GM23338 (cell line): ENCODE results near the gene NTN3.

ENCODE experiments used
- CREB1 ChIP-seq: fragments of 250-450 bp; sonication (Bioruptor Pico); IDR thresholded peaks from 2 replicates; pipeline ENCODE4 v1.5.0; 2020; ENCODE audit warnings: low read depth, mild to moderate bottlenecking, moderate library complexity
- EZH2 ChIP-seq: fragments of 200-600 bp; sonication (generic); IDR thresholded peaks from one replicate; pipeline ENCODE4 v1.8.0; 2017; ENCODE audit warnings: antibody characterized with exemption, mild to moderate bottlenecking, low read depth; ENCODE audit not compliant: unreplicated experiment
- EZH2phosphoT487 ChIP-seq: fragments of 200-600 bp; sonication (generic); IDR thresholded peaks from one replicate; pipeline ENCODE4 v1.8.1; 2018; ENCODE audit warnings: antibody characterized with exemption; ENCODE audit not compliant: unreplicated experiment
- JUNB ChIP-seq: IDR thresholded peaks from one replicate; pipeline ENCODE4 v1.6.1; 2016; ENCODE audit warnings: antibody characterized with exemption; ENCODE audit not compliant: unreplicated experiment
- POLR2AphosphoS5 ChIP-seq: IDR thresholded peaks from 2 replicates; pipeline ENCODE4 v1.6.1; 2016; ENCODE audit warnings: antibody characterized with exemption, low read depth
- STAT1 ChIP-seq: IDR thresholded peaks from one replicate; pipeline ENCODE4 v1.6.1; 2016; ENCODE audit warnings: antibody characterized with exemption; ENCODE audit not compliant: unreplicated experiment
- ZNF114 ChIP-seq: fragments of 250-450 bp; sonication (Bioruptor Pico); IDR thresholded peaks from 2 replicates; pipeline ENCODE4 v1.5.0; 2020; ENCODE audit warnings: mild to moderate bottlenecking, moderate library complexity
- ZNF331 ChIP-seq: fragments of 250-450 bp; sonication (Bioruptor Pico); IDR thresholded peaks from 2 replicates; pipeline ENCODE4 v1.5.0; 2020; ENCODE audit warnings: low read depth, mild to moderate bottlenecking, moderate library complexity
- TF ChIP-seq, protein P1 (sequence below), 2 experiments: fragments of 200-600 bp in 1 of 2; sonication (generic) in 1 of 2; conservative IDR thresholded peaks; 2 replicates each; pipeline versions ENCODE4 v1.5.1 to v1.6.1; 2016 to 2017; ENCODE audit warnings: antibody characterized with exemption in 2 of 2, low read depth in 2 of 2, mild to moderate bottlenecking in 2 of 2, moderate library complexity in 1 of 2
- TF ChIP-seq, protein P2 (sequence below): IDR thresholded peaks from one replicate; pipeline ENCODE4 v1.6.1; 2018; ENCODE audit warnings: antibody characterized with exemption; ENCODE audit not compliant: unreplicated experiment
- TF ChIP-seq, protein P3 (sequence below): IDR thresholded peaks from 2 replicates; pipeline ENCODE4 v1.6.1; 2016; ENCODE audit warnings: antibody characterized with exemption

DNA sequence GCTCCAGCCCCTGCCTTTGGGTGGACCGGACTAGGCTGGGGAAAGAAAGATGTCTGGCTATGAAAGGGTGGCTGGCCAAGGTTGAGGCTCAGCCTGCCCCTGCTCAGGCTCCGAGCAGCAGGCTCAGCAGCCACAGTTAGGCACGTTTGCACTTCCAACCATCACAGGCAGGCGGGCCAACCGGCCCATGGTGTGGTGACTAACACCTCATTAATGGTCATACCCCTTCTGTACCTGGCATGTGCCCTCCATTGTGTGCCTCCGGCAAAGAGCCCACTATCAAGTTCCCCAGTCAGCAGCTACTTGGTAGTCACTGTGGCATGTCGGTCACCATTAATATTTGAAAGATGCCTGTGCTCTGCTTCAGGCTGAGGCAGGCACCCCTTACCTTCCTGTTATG is 10.6 kb downstream of the NTN3 start:
- TF ChIP-seq POLR2AphosphoS5 (no peak), JUNB (no peak), EZH2 (no peak), ZNF331 (no peak), CREB1 (no peak), EZH2phosphoT487 (no peak), STAT1 (no peak), ZNF114 (CRISPR knock-in tag) (no peak)
- TF ChIP-seq, protein P1, sequence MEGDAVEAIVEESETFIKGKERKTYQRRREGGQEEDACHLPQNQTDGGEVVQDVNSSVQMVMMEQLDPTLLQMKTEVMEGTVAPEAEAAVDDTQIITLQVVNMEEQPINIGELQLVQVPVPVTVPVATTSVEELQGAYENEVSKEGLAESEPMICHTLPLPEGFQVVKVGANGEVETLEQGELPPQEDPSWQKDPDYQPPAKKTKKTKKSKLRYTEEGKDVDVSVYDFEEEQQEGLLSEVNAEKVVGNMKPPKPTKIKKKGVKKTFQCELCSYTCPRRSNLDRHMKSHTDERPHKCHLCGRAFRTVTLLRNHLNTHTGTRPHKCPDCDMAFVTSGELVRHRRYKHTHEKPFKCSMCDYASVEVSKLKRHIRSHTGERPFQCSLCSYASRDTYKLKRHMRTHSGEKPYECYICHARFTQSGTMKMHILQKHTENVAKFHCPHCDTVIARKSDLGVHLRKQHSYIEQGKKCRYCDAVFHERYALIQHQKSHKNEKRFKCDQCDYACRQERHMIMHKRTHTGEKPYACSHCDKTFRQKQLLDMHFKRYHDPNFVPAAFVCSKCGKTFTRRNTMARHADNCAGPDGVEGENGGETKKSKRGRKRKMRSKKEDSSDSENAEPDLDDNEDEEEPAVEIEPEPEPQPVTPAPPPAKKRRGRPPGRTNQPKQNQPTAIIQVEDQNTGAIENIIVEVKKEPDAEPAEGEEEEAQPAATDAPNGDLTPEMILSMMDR (conservative IDR thresholded peaks at IDR 0.05; ENCODE audit: low read depth in 2 of 2) = no peak
- TF ChIP-seq, protein P2, sequence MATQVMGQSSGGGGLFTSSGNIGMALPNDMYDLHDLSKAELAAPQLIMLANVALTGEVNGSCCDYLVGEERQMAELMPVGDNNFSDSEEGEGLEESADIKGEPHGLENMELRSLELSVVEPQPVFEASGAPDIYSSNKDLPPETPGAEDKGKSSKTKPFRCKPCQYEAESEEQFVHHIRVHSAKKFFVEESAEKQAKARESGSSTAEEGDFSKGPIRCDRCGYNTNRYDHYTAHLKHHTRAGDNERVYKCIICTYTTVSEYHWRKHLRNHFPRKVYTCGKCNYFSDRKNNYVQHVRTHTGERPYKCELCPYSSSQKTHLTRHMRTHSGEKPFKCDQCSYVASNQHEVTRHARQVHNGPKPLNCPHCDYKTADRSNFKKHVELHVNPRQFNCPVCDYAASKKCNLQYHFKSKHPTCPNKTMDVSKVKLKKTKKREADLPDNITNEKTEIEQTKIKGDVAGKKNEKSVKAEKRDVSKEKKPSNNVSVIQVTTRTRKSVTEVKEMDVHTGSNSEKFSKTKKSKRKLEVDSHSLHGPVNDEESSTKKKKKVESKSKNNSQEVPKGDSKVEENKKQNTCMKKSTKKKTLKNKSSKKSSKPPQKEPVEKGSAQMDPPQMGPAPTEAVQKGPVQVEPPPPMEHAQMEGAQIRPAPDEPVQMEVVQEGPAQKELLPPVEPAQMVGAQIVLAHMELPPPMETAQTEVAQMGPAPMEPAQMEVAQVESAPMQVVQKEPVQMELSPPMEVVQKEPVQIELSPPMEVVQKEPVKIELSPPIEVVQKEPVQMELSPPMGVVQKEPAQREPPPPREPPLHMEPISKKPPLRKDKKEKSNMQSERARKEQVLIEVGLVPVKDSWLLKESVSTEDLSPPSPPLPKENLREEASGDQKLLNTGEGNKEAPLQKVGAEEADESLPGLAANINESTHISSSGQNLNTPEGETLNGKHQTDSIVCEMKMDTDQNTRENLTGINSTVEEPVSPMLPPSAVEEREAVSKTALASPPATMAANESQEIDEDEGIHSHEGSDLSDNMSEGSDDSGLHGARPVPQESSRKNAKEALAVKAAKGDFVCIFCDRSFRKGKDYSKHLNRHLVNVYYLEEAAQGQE = no peak
- TF ChIP-seq, protein P3, sequence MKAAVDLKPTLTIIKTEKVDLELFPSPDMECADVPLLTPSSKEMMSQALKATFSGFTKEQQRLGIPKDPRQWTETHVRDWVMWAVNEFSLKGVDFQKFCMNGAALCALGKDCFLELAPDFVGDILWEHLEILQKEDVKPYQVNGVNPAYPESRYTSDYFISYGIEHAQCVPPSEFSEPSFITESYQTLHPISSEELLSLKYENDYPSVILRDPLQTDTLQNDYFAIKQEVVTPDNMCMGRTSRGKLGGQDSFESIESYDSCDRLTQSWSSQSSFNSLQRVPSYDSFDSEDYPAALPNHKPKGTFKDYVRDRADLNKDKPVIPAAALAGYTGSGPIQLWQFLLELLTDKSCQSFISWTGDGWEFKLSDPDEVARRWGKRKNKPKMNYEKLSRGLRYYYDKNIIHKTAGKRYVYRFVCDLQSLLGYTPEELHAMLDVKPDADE = no peak
